Measurements from ENCODE around the gene EPS15. TPM values are rescaled to one million over a fixed set of nuclear protein-coding genes. Genes with fewer than 3 reads are reported as not detected.
"Not testable (repeated sequence)": the region's sequence is repeated elsewhere in the genome, so short reads cannot be mapped to it uniquely, and the experiment has no call there.

The EPS15 gene
- total RNA-seq, 2 donors from 2014 or later, result 50.0 to 54.7 TPM

GRCh38 chr1:51454554-51454953, 64.5 kb downstream of the EPS15 start:
- peaks cover 6% of the 10 kb centered on the region for H3K36me3 ChIP-seq
- no peak for DNase-seq (ENCODE audit: low spot score)
- TF ChIP-seq, protein P1, sequence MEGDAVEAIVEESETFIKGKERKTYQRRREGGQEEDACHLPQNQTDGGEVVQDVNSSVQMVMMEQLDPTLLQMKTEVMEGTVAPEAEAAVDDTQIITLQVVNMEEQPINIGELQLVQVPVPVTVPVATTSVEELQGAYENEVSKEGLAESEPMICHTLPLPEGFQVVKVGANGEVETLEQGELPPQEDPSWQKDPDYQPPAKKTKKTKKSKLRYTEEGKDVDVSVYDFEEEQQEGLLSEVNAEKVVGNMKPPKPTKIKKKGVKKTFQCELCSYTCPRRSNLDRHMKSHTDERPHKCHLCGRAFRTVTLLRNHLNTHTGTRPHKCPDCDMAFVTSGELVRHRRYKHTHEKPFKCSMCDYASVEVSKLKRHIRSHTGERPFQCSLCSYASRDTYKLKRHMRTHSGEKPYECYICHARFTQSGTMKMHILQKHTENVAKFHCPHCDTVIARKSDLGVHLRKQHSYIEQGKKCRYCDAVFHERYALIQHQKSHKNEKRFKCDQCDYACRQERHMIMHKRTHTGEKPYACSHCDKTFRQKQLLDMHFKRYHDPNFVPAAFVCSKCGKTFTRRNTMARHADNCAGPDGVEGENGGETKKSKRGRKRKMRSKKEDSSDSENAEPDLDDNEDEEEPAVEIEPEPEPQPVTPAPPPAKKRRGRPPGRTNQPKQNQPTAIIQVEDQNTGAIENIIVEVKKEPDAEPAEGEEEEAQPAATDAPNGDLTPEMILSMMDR (IDR thresholded peaks at IDR 0.05), result no peak
- no peak overlapping the region for H3K27ac ChIP-seq
- no peaks in the 10 kb centered on the region for H3K9me3 ChIP-seq
- no peaks in the 10 kb centered on the region for H3K27me3 ChIP-seq
- H3K4me1 ChIP-seq, result no peaks in the 10 kb centered on the region
- no peak overlapping the region for H3K4me3 ChIP-seq

- Histone ChIP-seq H3K36me3 (no peaks in the 10 kb centered on the region), H3K9me3 (no peaks in the 10 kb centered on the region), H3K4me1 (no peaks in the 10 kb centered on the region), H3K27ac (no peak overlapping the region), H3K4me3 (no peak overlapping the region), H3K27me3 (no peaks in the 10 kb centered on the region)
- TF ChIP-seq, protein P1 (IDR thresholded peaks at IDR 0.05), result no peak
- no peak for DNase-seq (ENCODE audit: low spot score)
Observed at GRCh38 chr1:51453010-51453409, 66.1 kb downstream of the EPS15 start.

DNA sequence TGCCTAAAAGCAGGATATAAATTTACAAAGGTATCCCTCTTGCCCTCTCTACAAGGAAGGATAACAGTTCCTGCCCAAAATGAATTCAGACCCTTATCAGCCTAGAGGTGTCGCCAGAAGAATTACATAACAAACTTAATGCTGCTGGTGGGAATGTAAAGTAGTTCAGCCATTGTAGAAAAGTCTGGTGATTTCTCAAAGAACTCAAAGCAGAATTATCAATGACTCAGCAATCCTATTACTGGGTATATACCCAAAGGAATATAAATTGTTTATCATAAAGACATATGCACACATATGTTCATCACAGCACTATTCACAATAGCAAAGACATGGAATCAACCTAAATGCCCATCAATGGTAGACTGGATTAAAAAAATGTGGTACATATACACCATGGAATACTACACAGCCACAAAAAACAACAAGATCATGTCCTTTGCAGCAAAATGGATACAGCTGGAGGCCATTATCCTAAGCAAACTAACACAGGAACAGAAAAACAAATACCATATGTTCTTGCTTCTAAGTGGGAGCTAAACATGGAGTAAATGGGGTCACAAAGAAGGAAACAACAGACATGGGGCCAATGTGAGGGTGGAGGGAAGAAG, 70.1 kb downstream of the EPS15 start:
- not testable (repeated sequence) for H3K27ac ChIP-seq; DNase-seq (ENCODE audit: low spot score); H3K4me3 ChIP-seq; H3K36me3 ChIP-seq; H3K27me3 ChIP-seq; H3K4me1 ChIP-seq; H3K9me3 ChIP-seq

DNA sequence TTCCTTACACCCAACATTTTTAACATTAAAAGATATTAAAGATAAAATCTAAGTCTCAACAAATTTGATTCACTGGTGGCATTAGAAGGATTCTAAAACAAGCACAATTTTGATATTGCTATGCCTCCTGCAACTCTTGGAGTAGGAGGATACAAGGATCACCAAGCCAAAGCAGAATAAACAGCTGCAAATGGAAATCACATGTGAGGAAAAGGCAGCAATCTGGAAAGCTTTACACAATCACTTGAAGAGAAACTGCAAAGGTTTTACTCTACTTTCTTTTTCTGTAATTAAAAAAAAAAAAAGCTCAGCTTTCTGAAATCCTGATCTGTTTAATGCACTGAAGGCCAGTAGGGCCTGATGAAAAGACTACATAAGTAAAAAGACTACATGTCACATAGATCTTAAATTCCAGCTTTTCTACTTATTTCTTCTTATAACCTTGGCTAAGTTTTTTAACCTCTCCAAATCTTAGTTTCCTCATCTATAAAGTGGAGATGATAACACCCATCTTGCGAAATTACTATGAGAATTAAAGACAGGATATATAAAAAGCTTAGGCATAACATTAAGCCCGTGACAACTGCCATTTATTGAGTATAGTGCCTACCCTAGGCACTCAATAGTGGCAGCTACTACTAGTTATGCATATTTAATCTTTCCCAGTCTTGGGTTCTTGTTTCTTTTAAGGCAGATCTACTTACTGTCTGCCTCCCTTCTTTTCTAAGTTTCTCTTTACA, 73.5 kb downstream of the EPS15 start:
- TF ChIP-seq, protein P1 (IDR thresholded peaks at IDR 0.05), result no peak
- no peak for DNase-seq (ENCODE audit: low spot score)
- H3K9me3 ChIP-seq, result no peaks in the 10 kb centered on the region
- no peak overlapping the region for H3K4me3 ChIP-seq
- H3K36me3 ChIP-seq, result peaks cover 8% of the 10 kb centered on the region
- peaks cover 0 to 18% of the 10 kb centered on the region in 2 donors for H3K4me1 ChIP-seq
- H3K27me3 ChIP-seq, result no peaks in the 10 kb centered on the region
- H3K27ac ChIP-seq, result no peak overlapping the region

DNA sequence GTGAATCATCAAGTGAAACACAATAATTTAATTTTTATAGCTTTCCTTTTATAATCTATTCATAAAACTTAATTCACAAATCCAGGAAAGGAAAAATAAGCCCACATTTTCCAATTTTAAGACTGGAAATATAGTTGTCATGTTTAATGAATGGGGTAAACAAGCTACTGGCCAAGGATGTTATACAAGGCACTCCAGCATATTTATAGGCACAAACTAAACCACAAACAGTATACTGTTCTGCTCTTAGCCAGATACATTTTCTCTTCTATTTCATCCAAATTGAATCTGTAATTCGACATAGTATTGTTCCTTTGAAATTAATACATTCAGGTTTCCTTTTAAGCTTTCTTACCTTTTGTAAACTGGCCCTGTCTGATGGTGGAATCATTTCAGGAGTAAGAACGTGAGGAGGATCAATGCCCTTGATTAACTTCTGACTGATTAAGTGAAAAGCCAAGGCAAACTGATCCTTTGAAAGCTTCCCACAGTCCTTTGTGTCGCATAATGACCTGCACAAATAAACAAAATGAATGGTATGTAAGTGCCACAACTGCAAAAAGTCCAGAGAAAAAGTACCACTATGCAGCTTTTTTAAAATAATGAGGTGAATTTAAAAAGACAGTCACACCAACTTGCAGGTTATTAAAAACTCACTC, 74.4 kb downstream of the EPS15 start:
- TF ChIP-seq, protein P1 (IDR thresholded peaks at IDR 0.05), result no peak
- Histone ChIP-seq H3K36me3 (peaks cover 12% of the 10 kb centered on the region), H3K27me3 (no peaks in the 10 kb centered on the region), H3K27ac (no peak overlapping the region), H3K4me3 (no peak overlapping the region), H3K9me3 (no peaks in the 10 kb centered on the region), H3K4me1 (peaks cover 0 to 18% of the 10 kb centered on the region in 2 donors)
- no peak for DNase-seq (ENCODE audit: low spot score)

- H3K36me3 ChIP-seq, result peaks cover 16% of the 10 kb centered on the region
- H3K27ac ChIP-seq, result no peak overlapping the region
- peaks cover 0 to 18% of the 10 kb centered on the region in 2 donors for H3K4me1 ChIP-seq
- no peak for DNase-seq (ENCODE audit: low spot score)
- H3K4me3 ChIP-seq, result no peak overlapping the region
- H3K27me3 ChIP-seq, result no peaks in the 10 kb centered on the region
- TF ChIP-seq, protein P1 (IDR thresholded peaks at IDR 0.05), result no peak
- no peaks in the 10 kb centered on the region for H3K9me3 ChIP-seq
Observed at GRCh38 chr1:51444096-51444495, 75.0 kb downstream of the EPS15 start.

All from right atrium auricular region (tissue), 2 donors.